GM18870 (cell line): ENCODE results near the gene LCORL.
A peak's percentile ranks its signal among the peaks of the same experiment; 100 is the strongest.

Source experiments
- ATAC-seq: cut with Tn5 transposase; IDR thresholded peaks from one replicate; pipeline ENCODE4 v1.9.1; 2021; ENCODE audit warnings: moderate library complexity; ENCODE audit not compliant: unreplicated experiment

Gene LCORL

GRCh38 chr4:17939054-17939453 lies 82.5 kb downstream of the LCORL start:
- no peak for ATAC-seq

GRCh38 chr4:17934286-17934685 lies 87.3 kb downstream of the LCORL start:
- ATAC-seq, result no peak

DNA sequence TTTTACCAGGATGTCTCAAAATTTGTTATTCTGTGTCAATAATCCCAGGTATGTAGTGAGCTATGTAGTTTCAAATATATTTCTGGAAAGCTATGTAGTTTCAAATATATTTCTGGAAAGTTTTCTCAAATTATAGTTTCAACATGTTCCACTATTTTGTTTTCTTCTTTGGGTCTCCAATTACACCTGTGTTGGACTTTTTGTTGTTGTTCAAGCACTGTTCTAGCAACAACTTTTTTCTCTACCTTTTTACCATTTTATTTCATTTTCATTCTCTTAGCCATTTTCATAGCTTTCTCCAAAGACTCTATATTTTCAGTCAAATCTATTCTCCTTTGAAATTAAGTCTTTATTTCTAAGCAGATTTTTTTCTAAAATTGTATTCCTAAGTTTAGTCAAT lies 88.4 kb downstream of the LCORL start:
- ATAC-seq, result no peak

DNA sequence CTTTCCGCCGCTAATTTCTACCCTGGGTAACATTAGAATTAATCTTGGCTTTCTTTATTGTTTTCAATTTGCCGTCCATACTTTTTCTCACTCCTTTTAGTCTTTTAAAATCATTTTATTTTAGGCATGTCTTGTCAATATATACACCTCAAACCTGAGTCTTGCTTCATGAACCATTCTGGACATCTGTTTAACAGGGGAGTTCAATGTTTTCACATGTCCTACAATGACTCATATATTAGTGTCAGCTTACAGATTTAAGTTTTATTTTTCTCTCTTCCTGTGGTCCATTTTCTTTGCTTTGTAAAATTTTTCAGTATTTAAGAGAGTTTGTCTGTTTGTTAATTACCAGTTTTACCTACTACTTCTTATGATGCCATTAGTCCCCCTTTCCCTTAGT lies 89.5 kb downstream of the LCORL start:
- no peak for ATAC-seq

GRCh38 chr4:17930256-17930655 lies 91.3 kb downstream of the LCORL start:
- ATAC-seq, result no peak

DNA sequence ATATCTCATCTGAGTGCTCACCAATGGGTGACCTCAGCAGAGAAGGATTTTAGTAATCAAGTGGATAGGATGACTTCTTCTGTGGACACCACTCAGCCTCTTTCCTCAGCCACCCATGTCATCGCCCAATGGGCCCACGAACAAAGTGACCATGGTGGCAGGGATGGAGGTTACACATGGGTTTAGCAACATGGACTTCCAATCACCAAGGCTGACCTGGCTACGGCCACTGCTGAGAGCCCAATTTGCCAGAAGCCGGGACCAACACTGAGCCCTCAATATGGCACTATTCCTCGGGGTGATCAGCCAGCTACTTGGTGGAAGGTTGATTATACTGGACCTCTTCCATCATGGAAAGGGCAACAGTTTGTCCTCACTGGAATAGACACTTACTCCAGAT lies 97.4 kb downstream of the LCORL start:
- no peak for ATAC-seq

GRCh38 chr4:17921451-17921850 lies 100.1 kb downstream of the LCORL start:
- ATAC-seq, result no peak

GRCh38 chr4:17920681-17921080 lies 100.9 kb downstream of the LCORL start:
- ATAC-seq, result no peak

DNA sequence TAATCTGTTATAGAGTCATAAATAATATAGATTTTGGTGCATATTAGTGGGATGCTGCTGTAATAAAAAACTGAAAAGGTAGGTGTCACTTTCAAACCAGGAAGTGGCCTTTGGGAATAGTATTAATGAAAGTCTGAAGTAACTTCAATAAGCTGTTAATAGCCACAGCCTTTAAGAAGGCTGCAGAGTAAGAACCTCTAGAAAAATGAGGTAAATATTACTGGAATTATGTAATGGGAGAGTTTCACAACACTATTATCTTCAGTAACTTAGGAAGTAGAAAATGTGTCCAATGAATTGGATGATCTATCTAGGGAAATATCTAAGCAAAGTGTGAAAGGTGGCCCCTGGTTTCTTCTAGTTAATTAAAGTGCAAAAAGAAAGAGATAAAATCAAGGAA lies 106.1 kb downstream of the LCORL start:
- no peak for ATAC-seq

DNA sequence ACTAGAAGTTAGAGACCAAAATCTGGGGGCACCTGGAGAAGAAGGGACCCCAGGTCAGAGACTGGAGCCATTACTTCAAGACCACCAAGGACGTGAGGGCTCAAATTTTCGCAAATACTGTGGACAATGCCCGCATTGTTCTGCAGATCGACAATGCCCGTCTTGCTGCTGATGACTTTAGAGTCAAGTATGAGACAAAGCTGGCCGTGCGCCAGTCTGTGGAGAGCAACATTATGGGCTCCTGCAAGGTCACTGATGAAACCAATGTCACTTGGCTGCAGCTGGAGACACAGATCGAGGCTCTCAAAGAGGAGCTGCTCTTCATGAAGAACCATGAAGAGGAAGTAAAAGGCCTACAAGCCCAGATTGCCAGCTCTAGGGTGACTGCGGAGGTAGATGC lies 109.5 kb downstream of the LCORL start:
- no peak for ATAC-seq

- ATAC-seq, result no peak
Measured at GRCh38 chr4:17911608-17912007, 109.9 kb downstream of the LCORL start.

- ATAC-seq, result no peak
Measured at GRCh38 chr4:17898553-17899055, 123.0 kb downstream of the LCORL start.

DNA sequence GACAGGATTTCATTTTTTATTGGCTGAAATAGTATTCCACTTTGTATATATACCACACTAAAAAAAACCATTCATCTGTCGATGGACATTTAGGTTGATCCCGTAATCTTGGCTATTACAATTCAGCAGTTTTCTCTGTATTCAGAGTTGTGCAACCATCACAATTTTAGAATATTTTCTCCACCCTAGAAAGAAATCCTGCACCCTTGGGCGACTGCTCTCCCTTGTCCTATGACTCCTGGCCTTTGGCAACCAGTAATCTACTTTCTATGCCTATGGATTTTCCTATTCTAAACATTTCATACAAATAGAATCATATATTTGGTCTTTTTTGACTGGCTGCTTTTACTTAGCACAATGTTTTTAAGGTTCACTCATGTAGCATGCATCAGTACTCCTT lies 126.1 kb downstream of the LCORL start:
- ATAC-seq, result no peak

DNA sequence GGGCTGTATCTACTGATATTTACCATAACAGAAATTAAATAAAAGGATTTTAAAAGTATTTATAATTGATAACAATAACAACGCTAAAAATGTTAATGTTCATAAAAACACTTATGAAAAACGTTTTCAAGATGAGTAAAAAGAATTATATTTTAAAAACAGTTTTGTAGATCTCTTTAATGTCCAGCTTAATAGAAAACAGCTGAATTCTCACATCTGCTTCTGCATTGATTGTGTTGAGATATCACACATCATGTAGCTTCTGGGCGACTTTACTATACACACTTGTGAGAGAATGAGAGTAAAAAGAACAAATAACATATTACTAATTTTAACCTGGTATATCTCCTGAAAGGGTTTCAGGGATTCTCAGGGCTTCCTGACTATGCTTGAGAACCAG lies 127.1 kb downstream of the LCORL start:
- ATAC-seq, result no peak

DNA sequence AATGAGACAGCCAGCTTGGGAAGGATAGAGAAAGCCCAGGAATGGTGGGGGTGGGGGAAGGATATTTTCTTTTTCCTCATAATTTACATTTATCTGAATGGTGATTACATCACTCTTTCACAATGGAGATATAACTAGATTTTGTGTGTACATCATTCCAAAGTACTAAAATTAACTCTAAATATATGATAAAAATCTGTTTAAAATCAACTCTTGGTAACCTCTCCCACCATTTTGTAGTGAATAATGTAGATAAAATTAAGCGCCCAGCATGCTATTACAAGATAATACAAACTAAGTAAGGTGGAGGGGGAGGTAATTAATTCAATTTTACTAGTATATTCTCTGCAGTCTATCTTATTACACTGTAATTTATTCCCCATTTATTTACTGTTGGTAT lies 131.9 kb downstream of the LCORL start:
- no peak for ATAC-seq

DNA sequence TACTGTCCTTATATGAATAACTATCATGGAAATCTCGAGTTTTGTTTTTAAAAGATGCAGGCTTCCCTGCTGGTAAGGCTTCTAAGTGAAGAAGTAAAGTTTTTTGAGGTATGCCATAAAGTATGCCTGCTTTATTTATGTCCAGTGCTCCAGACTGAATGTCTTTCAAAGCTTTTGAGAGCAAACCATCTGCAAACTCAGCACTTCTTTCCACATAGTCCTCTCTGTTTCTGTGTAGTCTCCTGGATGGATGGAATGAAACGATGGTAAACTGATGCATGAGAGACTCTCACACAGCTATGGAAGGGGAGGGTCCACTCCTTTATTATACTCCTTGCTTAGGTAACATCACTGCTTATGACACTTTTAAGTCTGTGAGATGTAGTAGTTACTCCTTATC lies 137.0 kb downstream of the LCORL start:
- no peak for ATAC-seq

- no peak for ATAC-seq
Measured at GRCh38 chr4:17884063-17884462, 137.5 kb downstream of the LCORL start.

DNA sequence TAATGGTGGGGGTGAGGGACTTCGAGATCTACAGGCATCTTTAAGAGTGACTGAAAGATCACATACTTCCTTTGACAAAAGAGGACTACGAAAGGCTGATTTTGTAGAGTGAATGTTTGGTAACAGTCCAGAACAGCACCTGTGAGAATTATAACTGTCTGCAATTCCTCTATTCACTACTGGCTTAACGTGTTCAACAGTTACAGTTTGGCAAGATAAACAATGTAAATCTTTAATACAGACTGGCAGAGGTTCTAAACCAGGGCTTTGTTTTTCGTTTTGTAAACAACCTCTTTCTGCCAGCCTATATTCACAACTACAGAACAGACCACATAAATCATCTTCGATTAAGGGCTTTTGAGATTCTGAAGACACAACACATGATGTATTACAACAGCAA lies 143.9 kb downstream of the LCORL start:
- ATAC-seq, result no peak

- ATAC-seq, result no peak
Measured at GRCh38 chr4:17876943-17877342, 144.6 kb downstream of the LCORL start.

DNA sequence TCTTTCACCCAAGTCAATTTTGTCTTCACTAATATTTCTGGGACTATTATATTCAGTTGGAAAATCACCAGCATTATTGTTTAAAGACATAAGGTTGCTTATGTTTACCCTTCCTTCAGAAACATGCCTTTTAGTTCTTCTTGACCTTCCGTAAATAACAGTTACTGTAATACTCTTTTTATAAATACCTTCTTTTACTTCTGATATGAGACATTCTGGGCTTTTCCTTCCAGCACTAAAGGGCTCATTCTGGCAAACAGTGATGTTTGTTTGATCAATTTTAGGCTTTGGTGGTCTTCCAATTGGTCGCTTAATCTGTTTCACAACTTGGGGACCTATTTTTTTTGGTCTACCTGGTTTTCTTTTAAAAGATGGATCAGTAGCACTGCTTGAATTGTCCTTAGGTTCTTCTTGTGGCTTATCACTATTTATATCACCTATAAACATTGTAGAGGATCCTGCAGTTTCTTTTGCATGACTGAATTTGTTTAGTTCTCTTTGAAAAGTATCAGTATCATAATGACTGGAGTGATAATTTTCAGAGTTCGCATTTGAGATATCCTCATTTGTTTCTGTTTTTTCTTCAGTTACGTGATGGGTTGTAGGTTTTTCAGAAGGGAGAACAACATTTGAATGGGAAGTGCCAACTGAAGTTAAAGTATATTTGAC lies 146.0 kb downstream of the LCORL start:
- peak; percentile 99 for ATAC-seq

DNA sequence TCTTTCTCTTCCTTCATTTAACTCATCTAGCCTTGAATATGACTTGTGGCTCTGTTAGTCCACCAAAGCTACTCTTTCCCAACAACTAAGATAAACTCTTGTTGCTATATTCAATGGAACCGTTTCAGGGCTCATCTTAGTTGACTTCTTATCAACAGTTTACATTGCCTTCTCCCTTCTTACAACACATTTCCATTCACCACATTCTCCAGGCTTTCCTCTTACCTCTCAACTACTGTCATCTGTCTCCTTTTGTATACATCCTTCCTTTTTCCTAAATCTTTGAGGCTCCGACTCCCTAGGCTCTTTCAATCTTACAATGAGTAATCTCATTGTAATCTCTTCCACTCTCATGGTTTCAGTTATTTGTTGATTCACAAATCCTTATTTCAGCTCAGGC lies 152.2 kb downstream of the LCORL start:
- ATAC-seq, result no peak

DNA sequence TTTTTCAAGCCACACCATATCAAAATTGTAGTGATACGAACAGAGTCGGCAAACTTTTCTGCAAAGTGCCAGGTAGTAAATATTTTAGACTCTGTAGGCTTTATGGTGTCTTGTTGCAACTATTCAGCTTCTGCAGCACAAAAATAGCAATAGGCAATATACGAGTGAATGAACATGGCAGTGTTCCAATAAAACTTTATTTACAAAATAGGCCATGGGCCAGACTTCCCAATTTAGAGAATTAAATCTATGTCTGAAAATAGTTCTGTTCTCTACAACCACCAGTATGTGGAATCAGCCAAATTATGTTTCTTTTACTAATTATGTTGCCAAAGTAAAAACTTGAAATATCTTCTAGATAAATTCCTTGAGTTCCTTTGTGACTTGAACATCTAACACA lies 154.3 kb downstream of the LCORL start:
- no peak for ATAC-seq

GRCh38 chr4:17866810-17867209 lies 154.7 kb downstream of the LCORL start:
- no peak for ATAC-seq
